ENCODE results near the gene MYMK.

- no peak for TF ChIP-seq CTCF (IDR thresholded peaks at IDR 0.05)
- no peak for TF ChIP-seq POLR2A (IDR thresholded peaks at IDR 0.05)
Observed at GRCh38 chr9:133572821-133573361, 48.1 kb upstream of the MYMK start.
